GM12801 (cell line): ENCODE measurements around the gene CCDC187.

Source experiments
- TF ChIP-seq, protein P1 (sequence below): IDR thresholded peaks from one replicate; pipeline ENCODE4 v1.5.1; 2011; ENCODE audit warnings: control low read depth; ENCODE audit not compliant: insufficient read length; ENCODE audit errors: extremely low read depth

Gene CCDC187

DNA sequence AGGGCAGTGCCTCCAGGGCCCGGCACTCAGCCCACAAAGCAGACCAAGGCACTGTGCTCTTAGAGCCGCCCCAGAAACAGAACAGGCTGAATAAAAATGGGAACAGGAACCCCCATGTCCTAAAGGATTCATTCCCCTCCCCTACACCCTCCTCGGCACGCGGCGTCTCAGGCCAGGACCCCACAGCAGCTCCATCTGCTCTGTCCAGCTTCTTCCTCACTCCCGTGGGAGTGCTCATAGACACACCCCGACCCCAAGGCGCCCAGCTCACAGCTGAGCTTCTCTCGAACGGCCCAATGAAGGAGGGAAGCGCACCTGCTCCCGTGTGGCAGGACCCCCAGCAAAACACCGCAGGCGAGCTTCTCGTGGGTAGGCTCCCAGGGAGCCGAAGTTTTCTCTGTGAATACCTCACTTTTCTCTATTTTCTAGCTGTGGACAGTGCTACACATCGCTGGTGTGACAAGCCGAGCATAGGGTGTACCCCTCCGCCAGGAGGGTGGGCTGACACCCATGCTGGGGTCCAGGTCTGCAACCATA lies 42.9 kb downstream of the CCDC187 start:
- TF ChIP-seq, protein P1, sequence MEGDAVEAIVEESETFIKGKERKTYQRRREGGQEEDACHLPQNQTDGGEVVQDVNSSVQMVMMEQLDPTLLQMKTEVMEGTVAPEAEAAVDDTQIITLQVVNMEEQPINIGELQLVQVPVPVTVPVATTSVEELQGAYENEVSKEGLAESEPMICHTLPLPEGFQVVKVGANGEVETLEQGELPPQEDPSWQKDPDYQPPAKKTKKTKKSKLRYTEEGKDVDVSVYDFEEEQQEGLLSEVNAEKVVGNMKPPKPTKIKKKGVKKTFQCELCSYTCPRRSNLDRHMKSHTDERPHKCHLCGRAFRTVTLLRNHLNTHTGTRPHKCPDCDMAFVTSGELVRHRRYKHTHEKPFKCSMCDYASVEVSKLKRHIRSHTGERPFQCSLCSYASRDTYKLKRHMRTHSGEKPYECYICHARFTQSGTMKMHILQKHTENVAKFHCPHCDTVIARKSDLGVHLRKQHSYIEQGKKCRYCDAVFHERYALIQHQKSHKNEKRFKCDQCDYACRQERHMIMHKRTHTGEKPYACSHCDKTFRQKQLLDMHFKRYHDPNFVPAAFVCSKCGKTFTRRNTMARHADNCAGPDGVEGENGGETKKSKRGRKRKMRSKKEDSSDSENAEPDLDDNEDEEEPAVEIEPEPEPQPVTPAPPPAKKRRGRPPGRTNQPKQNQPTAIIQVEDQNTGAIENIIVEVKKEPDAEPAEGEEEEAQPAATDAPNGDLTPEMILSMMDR: no peak

DNA sequence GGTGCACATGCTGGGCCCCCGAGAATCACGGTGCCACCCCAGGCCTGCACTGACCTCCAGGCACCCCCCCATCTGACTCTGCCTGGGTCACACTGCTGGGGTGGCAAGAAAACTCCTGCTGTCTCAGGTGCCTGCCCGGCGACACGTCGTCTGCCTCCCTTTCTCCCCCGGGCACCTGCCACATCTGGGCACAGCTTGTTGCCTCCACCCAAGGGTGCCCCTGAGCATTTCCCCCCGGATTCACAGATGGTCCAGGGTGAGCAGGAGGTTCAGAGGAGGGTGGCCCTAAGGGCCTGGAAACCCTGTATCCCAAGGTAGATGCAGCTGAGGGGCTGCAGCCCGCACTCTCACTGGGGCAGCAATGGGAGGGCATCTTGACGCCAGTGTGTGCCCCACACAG lies 43.4 kb downstream of the CCDC187 start:
- TF ChIP-seq, protein P1: no peak

DNA sequence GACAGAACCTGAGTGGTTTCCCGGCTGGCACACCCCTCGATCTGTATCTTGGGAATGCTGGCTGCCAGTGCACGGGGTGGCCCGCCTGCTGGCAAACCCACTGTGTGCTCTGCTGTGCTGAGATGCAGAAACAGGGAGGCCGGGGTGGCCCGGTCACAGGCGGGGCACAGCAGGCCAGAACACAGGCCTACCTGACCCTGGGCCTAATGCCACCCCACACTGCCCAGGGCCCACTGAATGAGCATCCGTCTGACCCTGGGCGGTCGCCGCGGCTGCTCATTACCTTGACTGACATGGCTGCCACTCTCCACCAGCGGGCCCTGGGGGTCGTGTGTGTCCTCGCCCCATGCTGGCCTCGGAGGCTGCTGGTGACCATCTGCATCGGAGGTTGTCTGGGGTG lies 44.1 kb downstream of the CCDC187 start:
- TF ChIP-seq, protein P1: no peak

DNA sequence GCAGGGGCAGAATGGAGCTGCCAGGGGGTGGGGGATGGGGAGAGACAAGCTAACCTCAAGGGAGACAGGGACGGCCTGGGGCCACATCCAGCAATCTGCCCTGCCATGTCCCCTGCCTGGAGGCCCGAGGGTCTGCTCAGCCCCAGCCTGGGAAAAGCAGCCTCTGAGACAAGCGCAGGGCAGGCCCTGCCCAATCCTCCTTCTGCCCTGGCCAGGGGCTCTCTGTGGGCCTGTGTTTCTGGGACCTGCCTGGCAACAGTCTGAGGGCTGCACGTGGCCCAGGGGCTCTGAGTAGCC lies 44.4 kb downstream of the CCDC187 start:
- TF ChIP-seq, protein P1: no peak

DNA sequence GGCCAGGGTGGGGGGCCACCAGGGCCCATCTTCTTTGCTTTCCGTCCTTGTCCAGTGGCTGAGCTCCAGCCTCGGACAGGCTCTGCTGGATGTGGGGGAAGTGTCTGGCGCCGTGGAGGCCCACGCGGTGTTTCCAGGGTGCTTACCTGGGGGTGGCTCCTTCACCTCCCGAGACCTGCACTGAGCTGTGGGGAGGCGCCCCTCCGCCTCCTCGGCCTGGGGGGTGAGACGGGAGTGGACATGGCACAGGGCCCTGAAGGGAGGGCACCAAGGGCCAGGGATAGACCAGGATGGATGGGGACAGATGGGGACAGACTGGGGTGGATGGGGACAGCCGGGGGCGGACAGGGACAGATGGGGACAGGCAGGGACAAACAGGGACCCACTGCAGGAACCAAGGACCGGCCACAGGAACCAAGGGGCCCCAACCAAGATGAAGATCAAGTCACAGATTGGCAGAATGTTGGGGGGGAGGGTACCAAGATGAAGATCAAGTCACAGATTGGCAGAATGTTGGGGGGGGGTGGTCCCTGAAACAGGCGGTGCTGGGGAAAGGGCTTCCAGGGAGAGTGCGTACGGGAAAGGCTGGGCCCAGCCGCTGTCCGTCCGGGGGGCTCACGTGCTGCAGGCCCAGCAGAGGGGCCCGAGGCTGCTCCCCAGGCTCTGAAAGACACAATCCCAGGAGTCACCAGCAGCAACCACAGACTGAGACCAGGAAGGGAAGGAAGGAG lies 44.9 kb downstream of the CCDC187 start:
- TF ChIP-seq, protein P1: no peak

DNA sequence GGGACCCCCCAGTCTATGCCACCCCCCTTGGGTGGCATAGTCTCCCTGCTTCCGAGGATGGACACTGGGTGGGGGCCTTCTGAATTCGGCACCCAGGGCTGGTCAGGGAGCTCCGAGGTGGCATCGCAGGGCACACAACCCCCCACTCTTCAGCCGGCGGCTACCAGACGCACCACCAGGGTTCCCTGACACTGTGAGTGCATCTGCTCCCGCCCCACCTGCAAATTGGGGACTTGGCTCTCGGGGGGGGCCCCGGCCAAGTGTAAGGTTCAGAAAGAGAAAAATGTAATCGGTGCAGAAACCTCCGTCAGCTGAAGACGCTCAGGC lies 45.6 kb downstream of the CCDC187 start:
- TF ChIP-seq, protein P1: no peak

DNA sequence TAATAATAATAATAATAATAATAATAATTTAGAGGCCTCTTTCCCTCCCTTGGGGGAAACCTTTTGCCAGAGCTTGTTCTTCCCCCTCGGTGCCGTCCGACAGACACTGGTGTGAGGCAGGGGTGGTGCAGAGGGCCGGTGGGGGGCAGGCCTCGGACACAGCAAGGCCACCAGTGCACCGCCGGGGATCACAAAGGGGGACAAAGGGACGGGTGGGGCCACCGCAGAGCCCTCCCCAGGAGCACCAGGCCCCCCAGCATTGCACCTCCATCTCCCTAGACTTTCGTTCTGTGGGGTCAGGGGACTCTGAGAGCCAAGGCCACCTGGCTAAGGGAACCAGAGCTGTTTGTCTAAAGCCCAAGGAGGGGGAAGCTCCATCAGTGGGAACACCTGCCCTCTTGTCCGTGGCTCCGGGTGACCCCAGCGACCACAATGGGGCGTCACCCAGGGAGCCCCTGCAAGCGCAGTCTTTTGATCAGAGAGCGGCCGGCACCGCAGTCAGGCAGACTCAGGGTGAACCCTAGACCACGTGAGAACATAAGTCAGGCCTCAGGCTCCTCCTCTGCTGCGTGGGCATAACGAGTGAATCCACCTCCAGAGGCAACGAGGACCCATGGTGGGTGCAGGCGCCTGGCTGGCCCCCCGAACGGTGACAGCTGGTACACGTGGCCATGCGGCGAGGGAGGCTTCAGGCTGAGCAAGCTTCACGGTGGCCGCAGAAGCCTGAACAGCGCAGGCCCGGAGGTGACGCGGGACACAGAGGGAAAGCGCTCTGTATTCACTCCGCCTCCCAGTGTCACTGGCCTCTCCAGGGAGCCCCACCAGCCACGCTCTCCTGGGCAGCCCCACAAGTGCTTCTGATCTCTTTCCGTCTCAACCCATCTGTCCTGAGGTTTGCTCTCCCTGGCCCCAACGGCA lies 46.3 kb downstream of the CCDC187 start:
- TF ChIP-seq, protein P1: no peak
